Transverse colon (tissue), 3 donors: ENCODE data around the gene RPL10.

ENCODE experiments used
- POLR2A ChIP-seq: fragments of 450-650 bp; IDR thresholded peaks from one replicate; pipeline ENCODE4 v1.6.1; 2016; ENCODE audit warnings: antibody characterized with exemption, mild to moderate bottlenecking, moderate library complexity
- TF ChIP-seq, protein P1 (sequence below), 5 experiments: fragments of 200-600 bp in 3 of 5; fragments of 450-650 bp in 2 of 5; sonication (generic) in 3 of 5; IDR thresholded peaks; 1 replicate in 2 of 5; 2 replicates in 3 of 5; pipeline ENCODE4 v1.5.1; 2016 to 2017; ENCODE audit warnings: antibody characterized with exemption in 5 of 5, inconsistent platforms in 3 of 5, mild to moderate bottlenecking in 2 of 5, moderate library complexity in 1 of 5

DNA sequence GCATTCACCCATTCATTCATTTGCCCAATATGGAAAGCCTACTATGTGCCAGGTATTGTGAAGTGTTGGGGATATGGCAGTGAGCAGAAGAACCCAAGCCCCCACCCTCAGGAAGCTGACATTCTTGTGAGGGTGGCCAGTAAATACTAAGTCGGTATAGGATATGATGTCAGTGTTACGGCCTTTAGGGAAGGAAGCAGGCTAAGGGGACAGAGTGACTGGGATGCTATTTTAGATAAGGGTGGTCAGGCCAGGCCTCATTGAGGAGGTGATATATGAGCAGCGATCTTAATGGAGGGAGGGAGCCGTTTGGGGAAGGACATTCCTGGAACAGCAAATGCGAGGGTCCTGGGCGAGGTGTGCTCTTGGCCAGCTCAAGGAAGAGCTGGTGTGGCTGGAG lies 32.3 kb downstream of the RPL10 start:
- TF ChIP-seq POLR2A = no peak
- TF ChIP-seq, protein P1, sequence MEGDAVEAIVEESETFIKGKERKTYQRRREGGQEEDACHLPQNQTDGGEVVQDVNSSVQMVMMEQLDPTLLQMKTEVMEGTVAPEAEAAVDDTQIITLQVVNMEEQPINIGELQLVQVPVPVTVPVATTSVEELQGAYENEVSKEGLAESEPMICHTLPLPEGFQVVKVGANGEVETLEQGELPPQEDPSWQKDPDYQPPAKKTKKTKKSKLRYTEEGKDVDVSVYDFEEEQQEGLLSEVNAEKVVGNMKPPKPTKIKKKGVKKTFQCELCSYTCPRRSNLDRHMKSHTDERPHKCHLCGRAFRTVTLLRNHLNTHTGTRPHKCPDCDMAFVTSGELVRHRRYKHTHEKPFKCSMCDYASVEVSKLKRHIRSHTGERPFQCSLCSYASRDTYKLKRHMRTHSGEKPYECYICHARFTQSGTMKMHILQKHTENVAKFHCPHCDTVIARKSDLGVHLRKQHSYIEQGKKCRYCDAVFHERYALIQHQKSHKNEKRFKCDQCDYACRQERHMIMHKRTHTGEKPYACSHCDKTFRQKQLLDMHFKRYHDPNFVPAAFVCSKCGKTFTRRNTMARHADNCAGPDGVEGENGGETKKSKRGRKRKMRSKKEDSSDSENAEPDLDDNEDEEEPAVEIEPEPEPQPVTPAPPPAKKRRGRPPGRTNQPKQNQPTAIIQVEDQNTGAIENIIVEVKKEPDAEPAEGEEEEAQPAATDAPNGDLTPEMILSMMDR (IDR thresholded peaks at IDR 0.05) = no peak
